ENCODE results near the gene KIRREL3. TPM values are rescaled to one million over a fixed set of nuclear protein-coding genes. Genes with fewer than 3 reads are reported as not detected.

The KIRREL3 gene
- total and polyA plus RNA-seq, 12 donors = 0.13 to 0.58 (median 0.30) TPM

- Histone ChIP-seq H3K27ac (no peak overlapping the region), H3K9me3 (no peaks in the 10 kb centered on the region), H3K4me3 (no peak overlapping the region), H3K27me3 (no peaks in the 10 kb centered on the region), H3K36me3 (no peaks in the 10 kb centered on the region), H3K4me1 (no peaks in the 10 kb centered on the region)
- TF ChIP-seq CTCF (IDR thresholded peaks at IDR 0.05) = no peak
- WGBS, 2 donors = 78 to 86% methylated on average over 1 of the region's 1 CpG
- intact Hi-C loops (cut with DNase I) = no loop called here
- no peak for DNase-seq
- no peak for ATAC-seq
Observed at GRCh38 chr11:126918556-126918955, 82.0 kb downstream of the KIRREL3 start.

DNA sequence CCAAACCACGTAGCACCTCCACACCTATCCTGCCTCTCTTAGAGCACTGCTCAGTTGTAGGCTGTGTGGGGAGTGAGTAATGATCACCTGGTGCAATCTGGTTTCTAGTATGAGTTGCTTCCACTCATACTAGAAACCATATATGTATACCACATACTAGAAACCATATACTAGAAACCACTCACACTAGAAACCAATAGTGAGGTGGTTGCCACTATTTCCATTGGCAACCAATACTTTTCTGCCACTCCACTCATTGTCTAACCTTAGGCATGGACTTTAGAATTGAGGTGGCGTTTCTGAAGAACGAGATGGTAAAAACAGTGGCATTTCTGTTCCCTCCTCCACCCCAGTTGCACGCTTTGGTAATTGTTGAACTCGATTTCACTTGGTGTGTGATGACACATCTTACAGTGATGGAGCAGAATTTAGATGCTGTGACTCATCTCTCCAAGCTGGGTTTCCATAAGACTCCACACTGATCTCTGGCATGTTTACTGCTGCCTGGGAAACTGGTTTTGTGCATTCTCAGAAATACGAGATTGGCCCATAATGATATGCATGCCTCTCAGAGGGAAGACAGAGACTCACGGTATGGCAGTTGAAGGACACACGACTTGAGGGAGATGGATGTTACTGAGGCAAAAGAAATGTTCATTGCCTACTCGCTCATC lies 82.9 kb downstream of the KIRREL3 start:
- TF ChIP-seq CTCF (IDR thresholded peaks at IDR 0.05) = no peak
- DNase-seq (no peak), ATAC-seq (no peak)
- WGBS, 2 donors = 72 to 75% methylated on average over 9 of the region's 9 CpGs
- Histone ChIP-seq H3K36me3 (no peaks in the 10 kb centered on the region), H3K27ac (no peak overlapping the region), H3K9me3 (no peaks in the 10 kb centered on the region), H3K27me3 (no peaks in the 10 kb centered on the region), H3K4me3 (no peak overlapping the region), H3K4me1 (no peaks in the 10 kb centered on the region)
- intact Hi-C loops (cut with DNase I) = no loop called here

DNA sequence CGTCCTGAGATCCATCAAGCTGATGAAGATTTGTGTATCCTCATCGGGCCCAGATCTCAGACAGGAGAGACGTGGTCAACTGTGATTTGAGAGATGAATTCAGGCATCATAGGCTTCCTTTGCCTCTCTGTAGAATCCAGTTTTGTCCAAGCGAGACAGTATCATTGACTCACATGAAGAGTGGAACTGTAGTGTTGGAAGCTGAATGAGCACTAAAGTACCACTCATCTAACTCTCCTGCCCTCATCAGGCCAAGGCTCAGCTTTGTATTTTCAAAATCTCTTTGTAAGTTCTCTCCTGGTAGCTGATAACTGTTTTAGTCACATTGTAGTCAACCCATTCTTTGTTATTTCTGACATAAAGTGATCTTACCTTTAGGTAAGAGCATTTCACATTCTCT lies 85.1 kb downstream of the KIRREL3 start:
- Histone ChIP-seq H3K4me1 (no peaks in the 10 kb centered on the region), H3K9me3 (no peaks in the 10 kb centered on the region), H3K36me3 (no peaks in the 10 kb centered on the region), H3K4me3 (no peak overlapping the region), H3K27ac (no peak overlapping the region), H3K27me3 (no peaks in the 10 kb centered on the region)
- intact Hi-C loops (cut with DNase I) = no loop called here
- no peak for ATAC-seq
- WGBS, 2 donors = 75% methylated on average over 4 of the region's 4 CpGs
- TF ChIP-seq CTCF (IDR thresholded peaks at IDR 0.05) = no peak
- DNase-seq = no peak

DNA sequence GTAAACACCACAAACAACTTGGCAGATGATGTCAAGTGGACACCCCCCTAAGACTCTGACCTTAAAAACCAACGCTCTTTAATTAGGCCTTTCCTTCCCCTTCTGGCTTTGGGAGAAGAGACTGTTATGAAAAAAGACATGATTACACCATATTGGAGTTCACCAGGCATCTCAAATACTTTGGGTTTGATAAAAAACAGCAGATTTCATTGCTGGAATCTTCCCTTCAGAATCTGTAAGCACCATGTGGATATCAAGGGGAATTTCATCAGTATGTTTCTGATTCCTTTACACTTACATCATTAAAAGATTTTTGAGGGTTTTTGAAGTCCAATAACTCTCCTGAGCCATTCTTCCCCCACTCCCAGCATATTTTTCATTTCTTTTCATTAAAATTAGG lies 85.6 kb downstream of the KIRREL3 start:
- 59 to 63% methylated on average over 1 of the region's 1 CpG for WGBS, 2 donors
- Histone ChIP-seq H3K27ac (no peak overlapping the region), H3K9me3 (no peaks in the 10 kb centered on the region), H3K4me3 (no peak overlapping the region), H3K36me3 (no peaks in the 10 kb centered on the region), H3K27me3 (no peaks in the 10 kb centered on the region), H3K4me1 (no peaks in the 10 kb centered on the region)
- DNase-seq = no peak
- ATAC-seq = no peak
- intact Hi-C loops (cut with DNase I) = no loop called here
- no peak for TF ChIP-seq CTCF (IDR thresholded peaks at IDR 0.05)
